SH-SY5Y (cell line): ENCODE data around the gene CRYL1.

Experiments used
- GATA2 ChIP-seq: IDR thresholded peaks from 2 replicates; pipeline ENCODE4 v1.6.1; 2011; ENCODE audit warnings: mild to moderate bottlenecking, low read depth, low read length
- GATA3 ChIP-seq: IDR thresholded peaks from 2 replicates; pipeline ENCODE4 v1.6.1; 2011; ENCODE audit warnings: low read depth, mild to moderate bottlenecking, low read length, moderate library complexity

GRCh38 chr13:20567881-20568528 lies 42.3 kb upstream of the CRYL1 start:
- TF ChIP-seq GATA2 (no peak), GATA3 (no peak)
